Effector CD4-positive, alpha-beta T cell (primary cell): ENCODE measurements around the gene TMEM260.

Source experiments
- DNase-seq: peaks from one replicate; pipeline ENCODE4 v3.0.0-alpha.2; 2020
- total RNA-seq: gene quantifications from one replicate; lab custom pipeline; 2026; lab: John Stamatoyannopoulos, UW

Gene TMEM260
- 30.0 reads per million, percentile 56 among the genes with 10 or more reads in this experiment for total RNA-seq

GRCh38 chr14:56579345-56580220 is at the start of gene TMEM260:
Gene TMEM260 (plus strand): TSS chr14:56579798. CDS start chr14:56579915, 117 bp downstream.
- peak; percentile 85 for DNase-seq

GRCh38 chr14:56532546-56532945 is 47.1 kb upstream of the TMEM260 start:
- no peak for DNase-seq

DNA sequence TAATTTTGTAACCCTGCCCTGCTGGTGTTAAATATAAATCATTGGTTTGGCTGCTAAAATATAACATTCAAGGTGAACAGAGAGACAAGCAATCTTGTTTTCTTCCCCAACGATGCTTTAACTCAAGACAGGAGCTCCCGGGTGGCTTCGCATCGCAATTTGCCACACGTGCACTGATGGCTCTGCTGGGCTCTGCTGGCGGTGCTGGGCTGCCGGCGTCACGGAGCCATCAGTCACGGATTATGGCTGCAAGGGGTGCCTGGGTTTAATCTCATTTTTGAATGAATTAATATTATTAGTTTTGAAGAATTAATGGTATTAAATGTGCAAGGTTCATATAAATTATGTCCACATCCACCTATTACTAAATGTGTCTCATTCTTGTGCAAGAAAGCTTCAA is 44.9 kb upstream of the TMEM260 start:
- no peak for DNase-seq

DNA sequence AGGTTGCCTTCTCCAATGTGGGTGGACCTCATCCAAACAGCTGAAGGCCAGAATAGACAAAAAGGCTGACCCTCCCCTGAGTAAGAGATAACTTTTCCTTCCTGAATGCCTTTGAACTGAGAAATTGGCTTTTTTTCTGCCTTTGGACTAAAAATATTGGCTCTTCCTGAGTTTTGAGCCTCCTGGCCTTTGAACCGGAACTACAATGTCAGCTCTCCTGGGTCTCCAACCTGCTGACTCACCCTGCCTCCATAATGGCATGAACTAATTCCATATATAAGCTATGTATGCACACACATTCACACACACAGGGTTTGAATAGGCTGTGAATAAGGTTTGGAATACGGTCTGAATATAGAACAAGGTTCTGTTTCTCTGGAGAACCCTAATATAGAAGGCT is 39.7 kb upstream of the TMEM260 start:
- no peak for DNase-seq

DNA sequence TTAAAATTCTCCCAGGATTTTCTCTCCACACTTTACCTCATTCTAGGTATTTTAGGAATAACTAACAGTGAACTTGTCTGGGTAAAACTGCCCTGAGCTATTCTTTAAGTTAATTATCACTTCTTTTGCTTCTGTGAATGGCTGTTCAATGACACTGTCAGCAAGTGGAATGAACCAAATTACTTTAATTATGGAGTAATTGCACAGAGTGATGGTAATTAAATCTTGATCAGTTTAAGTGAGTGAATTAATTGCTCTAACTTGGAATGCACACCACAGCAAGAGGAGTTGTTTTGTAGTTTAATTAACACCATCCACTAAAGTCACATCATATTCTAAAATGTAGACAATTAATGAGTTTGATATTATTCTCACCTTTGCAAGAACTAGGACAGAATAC is 36.2 kb upstream of the TMEM260 start:
- no peak for DNase-seq

DNA sequence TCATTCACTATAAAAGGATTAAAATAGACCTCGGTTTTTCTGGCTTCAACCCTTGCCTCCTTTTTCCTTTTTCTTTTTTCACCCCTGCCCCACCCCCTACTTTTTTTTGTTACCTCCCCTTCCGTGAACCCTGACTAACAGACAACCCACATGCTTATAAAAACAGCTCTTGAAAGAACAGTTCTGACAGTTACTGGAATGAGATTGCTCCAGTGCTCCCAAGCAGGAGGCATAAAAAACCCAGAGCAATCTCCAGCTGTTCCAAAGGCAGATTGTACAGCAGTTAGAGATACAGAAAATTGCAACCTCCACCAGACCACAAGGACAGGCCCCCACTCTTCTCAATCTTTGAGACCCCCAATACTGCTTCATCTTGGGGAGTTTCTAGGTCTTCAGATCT is 29.9 kb upstream of the TMEM260 start:
- DNase-seq, result no peak

DNA sequence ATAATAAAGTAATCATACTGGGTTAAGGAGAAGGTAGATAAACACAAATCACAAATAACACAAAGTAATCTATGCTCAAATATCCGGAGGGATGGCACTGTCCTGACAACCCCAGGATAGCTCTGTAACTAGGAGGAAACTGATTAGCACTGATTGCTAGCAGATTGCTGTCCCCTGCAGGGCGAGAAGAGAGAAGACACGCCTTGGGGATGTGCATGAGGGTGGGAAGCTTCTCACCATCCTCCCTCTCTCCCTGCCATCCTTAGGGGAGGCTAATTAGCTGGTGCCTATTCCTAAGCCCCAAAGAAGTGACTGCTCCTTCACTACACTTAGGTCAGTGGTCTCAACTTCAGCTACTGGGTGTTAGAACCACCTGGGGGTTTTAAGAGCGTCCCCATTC is 27.0 kb upstream of the TMEM260 start:
- no peak for DNase-seq

GRCh38 chr14:56554301-56554700 is 25.3 kb upstream of the TMEM260 start:
- DNase-seq, result no peak

DNA sequence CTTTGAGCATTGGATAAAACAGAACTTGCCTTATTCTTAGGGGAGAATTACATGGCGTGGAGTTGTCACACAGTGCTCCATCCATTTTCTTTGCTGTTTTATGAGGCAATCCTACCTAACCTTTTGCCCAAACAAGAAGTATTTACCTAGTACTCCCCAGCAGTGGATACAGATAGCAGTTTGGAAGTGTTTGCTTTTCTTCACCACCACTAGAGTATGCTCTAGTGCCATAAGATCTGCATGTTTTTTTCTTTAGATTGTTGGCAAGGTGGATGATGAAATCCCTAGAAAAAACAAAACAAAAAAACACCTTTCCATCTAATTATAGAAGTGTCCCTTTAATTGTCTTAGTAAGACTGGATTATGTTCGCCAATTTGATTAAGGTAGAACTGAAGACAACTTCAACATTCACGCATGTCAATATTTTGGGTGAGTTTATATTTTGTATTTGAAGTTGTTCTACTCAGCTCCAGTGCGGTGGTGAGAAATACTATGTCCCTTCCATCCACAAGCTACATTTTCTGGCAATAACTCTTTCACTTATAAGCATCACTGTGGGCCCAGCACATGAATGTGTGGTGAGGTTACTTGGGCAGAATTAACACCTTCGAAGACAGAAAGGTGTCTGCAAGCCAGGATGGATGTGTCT is 23.6 kb upstream of the TMEM260 start:
- DNase-seq, result no peak

- no peak for DNase-seq
Measured at GRCh38 chr14:56559182-56559581, 20.4 kb upstream of the TMEM260 start.

- DNase-seq, result no peak
Measured at GRCh38 chr14:56561606-56562005, 18.0 kb upstream of the TMEM260 start.

- no peak for DNase-seq
Measured at GRCh38 chr14:56562883-56563282, 16.7 kb upstream of the TMEM260 start.

DNA sequence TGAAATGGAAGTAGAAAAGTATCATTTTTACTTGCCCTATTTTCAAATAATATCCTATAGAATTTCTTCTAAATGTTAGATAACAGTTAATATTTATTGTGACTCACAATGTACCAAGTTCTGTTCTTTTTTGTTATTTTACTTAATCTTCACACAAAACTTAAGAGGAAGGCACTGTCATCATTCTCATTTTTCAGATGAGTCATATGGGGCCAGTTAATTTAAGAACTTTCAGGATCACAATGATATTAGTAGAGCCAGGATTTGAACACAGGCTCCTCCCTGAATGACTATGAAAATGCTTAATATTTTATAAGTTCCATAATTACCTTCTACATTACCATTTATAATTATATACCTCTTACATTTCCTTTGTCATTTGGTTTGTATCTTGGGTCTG is 10.4 kb upstream of the TMEM260 start:
- DNase-seq, result no peak

- DNase-seq, result no peak
Measured at GRCh38 chr14:56570295-56570694, 9.3 kb upstream of the TMEM260 start.

GRCh38 chr14:56580221-56580711 is 668 bp downstream of the TMEM260 start:
- no peak for DNase-seq

- DNase-seq, result no peak
Measured at GRCh38 chr14:56581041-56581727, 1.6 kb downstream of the TMEM260 start.

- no peak for DNase-seq
Measured at GRCh38 chr14:56585461-56586084, 6.0 kb downstream of the TMEM260 start.

- no peak for DNase-seq
Measured at GRCh38 chr14:56587701-56588100, 8.1 kb downstream of the TMEM260 start.

GRCh38 chr14:56590535-56590960 is 10.9 kb downstream of the TMEM260 start:
- no peak for DNase-seq

GRCh38 chr14:56592746-56593544 is 13.3 kb downstream of the TMEM260 start:
- DNase-seq, result no peak

DNA sequence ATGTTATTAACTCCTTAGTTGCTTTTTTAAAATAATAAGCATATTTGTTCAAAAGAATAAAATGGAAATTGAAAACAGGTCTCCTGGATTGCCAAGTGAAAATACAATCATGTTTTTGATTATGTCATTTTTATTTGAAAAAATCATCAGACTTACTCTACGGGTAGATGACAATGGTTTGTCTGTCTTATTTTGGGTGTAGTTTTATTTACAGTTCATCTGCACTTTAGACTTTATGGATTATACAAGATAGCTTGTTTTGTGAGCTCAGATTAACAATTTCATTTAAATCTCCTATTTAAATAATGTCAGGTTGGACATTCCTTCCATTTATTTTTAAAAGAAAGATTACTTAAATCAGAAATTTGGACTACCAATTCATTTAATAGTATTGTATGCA is 14.8 kb downstream of the TMEM260 start:
- DNase-seq, result no peak

DNA sequence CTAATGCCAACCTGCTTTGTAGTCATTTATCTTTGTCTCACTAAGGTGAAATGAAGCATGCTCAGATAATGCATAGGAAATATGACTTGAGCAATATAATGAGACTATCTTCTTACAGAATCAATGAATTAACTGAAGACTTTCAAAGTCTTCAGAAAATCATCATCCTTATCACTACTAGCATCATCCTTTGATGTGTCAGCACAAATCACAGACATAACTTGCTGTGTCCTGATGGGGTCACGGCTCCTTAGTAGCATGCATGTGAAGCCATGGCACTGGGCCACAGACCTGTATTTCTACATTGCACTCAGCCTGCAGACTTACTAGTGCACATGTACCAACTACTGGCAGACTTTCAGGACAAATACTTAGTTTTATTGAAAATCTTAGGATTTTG is 18.9 kb downstream of the TMEM260 start:
- DNase-seq, result no peak
